ENCODE measurements around the gene RNASEL.

The RNASEL gene

DNA sequence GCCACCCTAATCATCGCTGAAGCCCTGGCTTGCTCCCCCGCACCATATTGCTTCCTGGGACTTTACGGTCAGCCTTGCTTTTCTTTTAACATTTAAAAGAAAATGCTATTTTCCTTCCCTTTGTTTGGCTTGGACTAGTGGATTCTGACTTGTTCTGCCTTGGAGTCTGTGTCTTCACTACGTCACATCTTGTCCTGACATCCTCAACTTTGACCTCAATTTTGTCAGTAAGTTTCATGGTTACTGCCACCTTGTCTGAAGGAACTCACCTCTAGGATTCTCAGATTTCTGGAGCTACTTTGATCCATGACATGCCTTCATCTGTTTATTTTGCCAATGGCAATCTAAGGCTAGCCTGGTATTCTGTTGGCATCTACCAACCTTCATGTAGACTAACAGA is 4.3 kb downstream of the RNASEL start:
- H3K27me3 ChIP-seq (ENCODE audit: control insufficient read depth in 1 of 2, insufficient read depth in 2 of 2, low read length in 2 of 2), result no peaks in the 10 kb centered on the region
- no peak overlapping the region for H3K4me3 ChIP-seq (ENCODE audit: low read length in 2 of 2)
- peaks cover 25% of the 10 kb centered on the region for H3K4me1 ChIP-seq (ENCODE audit: control insufficient read depth, insufficient read depth, low read length)
- H3K9ac ChIP-seq (ENCODE audit: low read length in 2 of 2), result no peak overlapping the region
- no peak overlapping the region for H3K27ac ChIP-seq (ENCODE audit: low read length)
- H3K36me3 ChIP-seq (ENCODE audit: control insufficient read depth in 2 of 2, insufficient read depth in 2 of 2, low read length in 2 of 2), result peaks cover 10 to 27% of the 10 kb centered on the region in 2 donors
- no peaks in the 10 kb centered on the region for H3K9me3 ChIP-seq (ENCODE audit: control insufficient read depth in 2 of 2, low read length in 2 of 2)

DNA sequence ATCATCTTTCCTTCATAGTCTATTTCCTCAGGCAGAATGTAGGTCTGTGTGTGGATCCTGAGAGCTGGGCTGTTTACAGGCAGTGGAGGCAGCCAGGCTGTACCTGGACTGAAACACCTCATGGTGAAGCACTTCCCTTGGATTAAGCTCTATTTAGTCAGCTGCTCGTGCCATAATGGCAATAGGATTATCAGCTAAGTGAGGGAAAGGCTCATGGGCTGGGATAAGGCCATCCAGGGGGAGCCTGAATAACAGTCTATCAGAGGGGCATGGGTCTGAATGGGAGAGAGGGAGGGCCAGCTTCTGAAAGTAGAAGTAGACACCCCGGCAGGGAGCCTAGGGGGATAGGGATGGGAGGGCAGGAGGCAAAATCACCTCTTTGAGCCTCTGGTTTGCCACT is 8.3 kb downstream of the RNASEL start:
- Histone ChIP-seq H3K27me3 (ENCODE audit: control insufficient read depth in 1 of 2, insufficient read depth in 2 of 2, low read length in 2 of 2) (no peaks in the 10 kb centered on the region), H3K27ac (ENCODE audit: low read length) (no peak overlapping the region), H3K4me1 (ENCODE audit: control insufficient read depth, insufficient read depth, low read length) (peaks cover 11% of the 10 kb centered on the region), H3K36me3 (ENCODE audit: control insufficient read depth in 2 of 2, insufficient read depth in 2 of 2, low read length in 2 of 2) (peaks cover 20 to 27% of the 10 kb centered on the region in 2 donors), H3K9me3 (ENCODE audit: control insufficient read depth in 2 of 2, low read length in 2 of 2) (no peaks in the 10 kb centered on the region), H3K9ac (ENCODE audit: low read length in 2 of 2) (no peak overlapping the region), H3K4me3 (ENCODE audit: low read length in 2 of 2) (no peak overlapping the region)

DNA sequence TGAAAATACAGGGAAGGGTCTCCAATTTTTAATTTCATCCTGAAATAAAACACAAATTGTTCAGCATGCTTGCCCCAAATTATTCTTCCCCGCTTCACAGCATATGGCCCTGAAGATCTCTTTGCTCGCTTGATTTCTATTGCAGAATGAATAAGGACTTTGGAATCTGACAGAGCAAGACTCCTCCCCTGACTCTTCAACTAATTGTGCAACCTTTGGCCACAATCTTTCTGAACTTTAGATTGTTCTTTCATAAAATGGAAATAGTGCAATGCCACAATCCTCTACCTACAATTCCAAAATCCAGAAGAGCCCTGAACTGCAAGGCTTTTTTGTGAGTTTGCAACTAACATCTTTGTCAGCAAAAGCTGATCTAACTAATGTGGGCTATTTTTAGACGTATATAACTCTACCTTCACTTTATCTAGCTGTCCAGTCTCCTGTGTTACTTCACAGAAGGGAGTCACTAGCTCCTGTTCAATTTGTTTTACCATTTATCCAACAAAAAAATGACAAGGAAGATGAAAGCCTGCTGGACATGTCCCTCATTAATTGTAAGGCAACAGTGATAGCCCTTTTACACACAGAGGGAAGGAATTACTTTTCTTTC is 13.4 kb downstream of the RNASEL start:
- H3K27ac ChIP-seq (ENCODE audit: low read length), result no peak overlapping the region
- H3K4me3 ChIP-seq (ENCODE audit: low read length in 2 of 2), result no peak overlapping the region
- no peaks in the 10 kb centered on the region for H3K9me3 ChIP-seq (ENCODE audit: control insufficient read depth in 2 of 2, low read length in 2 of 2)
- no peaks in the 10 kb centered on the region for H3K27me3 ChIP-seq (ENCODE audit: control insufficient read depth in 1 of 2, insufficient read depth in 2 of 2, low read length in 2 of 2)
- H3K9ac ChIP-seq (ENCODE audit: low read length in 2 of 2), result no peak overlapping the region
- H3K36me3 ChIP-seq (ENCODE audit: control insufficient read depth in 2 of 2, insufficient read depth in 2 of 2, low read length in 2 of 2), result peaks cover 20 to 39% of the 10 kb centered on the region in 2 donors
- no peaks in the 10 kb centered on the region for H3K4me1 ChIP-seq (ENCODE audit: control insufficient read depth, insufficient read depth, low read length)

DNA sequence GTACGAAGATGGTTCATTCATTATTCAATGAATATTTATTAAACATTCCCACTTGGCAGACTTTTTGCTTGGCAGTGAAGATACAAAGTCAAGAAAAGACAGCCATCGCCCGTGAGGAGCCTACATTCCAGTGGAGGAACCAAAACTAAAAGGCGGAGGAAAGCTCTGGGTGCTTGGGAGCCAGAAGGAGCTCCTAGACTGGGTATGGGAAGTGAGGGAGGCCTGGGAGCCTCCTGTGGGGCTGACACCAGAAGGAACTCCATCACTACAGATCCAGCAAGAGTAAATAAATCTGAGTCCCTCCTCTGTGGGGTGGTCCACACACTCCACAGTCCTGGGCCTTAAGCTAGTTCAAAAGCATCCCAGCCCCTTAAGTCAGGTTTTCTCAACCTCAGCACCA is 14.9 kb downstream of the RNASEL start:
- H3K9ac ChIP-seq (ENCODE audit: low read length in 2 of 2), result no peak overlapping the region
- no peaks in the 10 kb centered on the region for H3K9me3 ChIP-seq (ENCODE audit: control insufficient read depth in 2 of 2, low read length in 2 of 2)
- H3K4me3 ChIP-seq (ENCODE audit: low read length in 2 of 2), result no peak overlapping the region
- peaks cover 11 to 24% of the 10 kb centered on the region in 2 donors for H3K36me3 ChIP-seq (ENCODE audit: control insufficient read depth in 2 of 2, insufficient read depth in 2 of 2, low read length in 2 of 2)
- H3K4me1 ChIP-seq (ENCODE audit: control insufficient read depth, insufficient read depth, low read length), result no peaks in the 10 kb centered on the region
- H3K27ac ChIP-seq (ENCODE audit: low read length), result no peak overlapping the region
- no peaks in the 10 kb centered on the region for H3K27me3 ChIP-seq (ENCODE audit: control insufficient read depth in 1 of 2, insufficient read depth in 2 of 2, low read length in 2 of 2)

DNA sequence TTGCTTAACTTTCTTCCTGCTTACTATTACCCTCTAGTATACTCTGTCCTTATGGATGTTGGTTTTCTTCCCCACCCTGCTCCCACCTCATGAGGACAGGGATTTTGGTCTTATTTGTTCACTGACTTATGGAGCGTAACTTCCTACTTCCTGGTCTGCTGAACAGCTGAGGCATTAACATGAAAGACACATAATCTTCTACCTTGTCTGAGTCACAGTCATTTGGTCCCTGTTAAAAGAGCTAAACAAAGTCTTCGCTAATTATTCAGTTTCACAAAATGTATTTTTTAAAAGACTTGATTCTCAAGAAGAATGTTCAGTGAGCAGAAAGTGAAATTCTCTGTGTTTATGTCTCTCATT is 18.5 kb downstream of the RNASEL start:
- Histone ChIP-seq H3K4me1 (ENCODE audit: control insufficient read depth, insufficient read depth, low read length) (no peaks in the 10 kb centered on the region), H3K4me3 (ENCODE audit: low read length in 2 of 2) (no peak overlapping the region), H3K27me3 (ENCODE audit: control insufficient read depth in 1 of 2, insufficient read depth in 2 of 2, low read length in 2 of 2) (no peaks in the 10 kb centered on the region), H3K9me3 (ENCODE audit: control insufficient read depth in 2 of 2, low read length in 2 of 2) (no peaks in the 10 kb centered on the region), H3K36me3 (ENCODE audit: control insufficient read depth in 2 of 2, insufficient read depth in 2 of 2, low read length in 2 of 2) (peaks cover 11 to 18% of the 10 kb centered on the region in 2 donors), H3K27ac (ENCODE audit: low read length) (no peak overlapping the region), H3K9ac (ENCODE audit: low read length in 2 of 2) (no peak overlapping the region)

DNA sequence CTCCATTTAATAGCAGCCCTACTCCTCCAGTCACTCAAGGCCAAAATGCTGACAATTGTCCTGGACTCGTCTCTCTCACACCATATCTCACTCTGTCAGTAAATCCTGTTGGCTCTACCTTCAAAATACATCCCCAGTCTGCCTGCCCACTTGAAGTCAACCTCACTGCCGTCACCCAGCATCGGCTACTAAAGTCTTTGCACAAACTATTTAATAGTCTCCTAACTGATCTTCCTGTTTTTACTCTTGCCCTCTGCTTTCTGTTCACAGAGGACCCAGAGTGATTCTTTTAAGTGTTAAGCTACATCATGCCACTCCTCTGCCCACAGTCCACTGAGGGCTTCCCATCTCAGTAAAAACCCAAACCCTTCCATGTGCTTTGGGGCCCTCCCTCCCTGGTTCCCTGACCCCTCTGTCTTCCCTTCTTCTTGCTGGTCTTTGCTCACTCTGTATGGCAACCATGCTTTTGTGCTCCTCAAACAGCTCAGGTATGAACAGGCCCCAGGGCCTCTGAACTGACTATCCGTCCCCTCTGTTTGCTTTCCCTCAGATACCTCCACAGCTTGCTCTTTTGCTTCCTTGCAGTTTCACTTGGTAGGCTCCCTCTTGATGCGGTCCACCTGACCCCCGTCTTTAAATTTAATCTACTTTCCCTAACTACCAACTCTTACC is 19.0 kb downstream of the RNASEL start:
- Histone ChIP-seq H3K9me3 (ENCODE audit: control insufficient read depth in 2 of 2, low read length in 2 of 2) (no peaks in the 10 kb centered on the region), H3K9ac (ENCODE audit: low read length in 2 of 2) (no peak overlapping the region), H3K27me3 (ENCODE audit: control insufficient read depth in 1 of 2, insufficient read depth in 2 of 2, low read length in 2 of 2) (no peaks in the 10 kb centered on the region), H3K36me3 (ENCODE audit: control insufficient read depth in 2 of 2, insufficient read depth in 2 of 2, low read length in 2 of 2) (peaks cover 9 to 13% of the 10 kb centered on the region in 2 donors), H3K27ac (ENCODE audit: low read length) (no peak overlapping the region), H3K4me1 (ENCODE audit: control insufficient read depth, insufficient read depth, low read length) (no peaks in the 10 kb centered on the region), H3K4me3 (ENCODE audit: low read length in 2 of 2) (no peak overlapping the region)

DNA sequence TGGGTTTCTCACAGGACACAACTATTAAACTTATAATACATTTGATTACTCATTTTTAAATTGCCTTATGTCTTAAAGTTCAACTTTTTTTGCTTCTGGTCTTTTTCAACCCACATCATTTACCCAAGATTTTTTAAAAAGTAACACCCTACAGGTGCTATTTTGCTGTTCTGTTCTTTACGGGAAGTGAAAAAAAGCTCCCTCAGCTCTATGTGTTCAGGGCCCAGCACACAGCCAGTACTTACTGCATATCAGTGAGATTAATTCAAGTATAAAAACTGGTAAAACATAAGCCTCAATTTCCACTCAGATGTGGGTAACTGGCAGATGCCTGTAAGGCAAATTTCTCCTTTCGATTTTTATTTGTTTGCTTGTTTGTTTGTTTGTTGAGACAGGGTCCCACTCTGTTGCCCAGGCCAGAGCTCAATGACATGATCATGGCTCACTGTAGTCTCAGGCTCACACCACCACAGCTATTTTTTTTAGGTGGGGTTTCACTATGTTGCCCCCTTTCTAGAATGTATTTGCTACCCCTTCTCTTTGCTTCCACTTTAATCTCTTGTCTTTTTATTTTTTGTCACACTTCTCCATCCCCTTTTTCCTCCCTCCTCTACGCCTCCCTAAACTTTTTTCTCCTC is 20.3 kb downstream of the RNASEL start:
- Histone ChIP-seq H3K27ac (ENCODE audit: low read length) (no peak overlapping the region), H3K36me3 (ENCODE audit: control insufficient read depth in 2 of 2, insufficient read depth in 2 of 2, low read length in 2 of 2) (peaks cover 0 to 3% of the 10 kb centered on the region in 2 donors), H3K4me1 (ENCODE audit: control insufficient read depth, insufficient read depth, low read length) (no peaks in the 10 kb centered on the region), H3K4me3 (ENCODE audit: low read length in 2 of 2) (no peak overlapping the region), H3K27me3 (ENCODE audit: control insufficient read depth in 1 of 2, insufficient read depth in 2 of 2, low read length in 2 of 2) (no peaks in the 10 kb centered on the region), H3K9ac (ENCODE audit: low read length in 2 of 2) (no peak overlapping the region), H3K9me3 (ENCODE audit: control insufficient read depth in 2 of 2, low read length in 2 of 2) (no peaks in the 10 kb centered on the region)

DNA sequence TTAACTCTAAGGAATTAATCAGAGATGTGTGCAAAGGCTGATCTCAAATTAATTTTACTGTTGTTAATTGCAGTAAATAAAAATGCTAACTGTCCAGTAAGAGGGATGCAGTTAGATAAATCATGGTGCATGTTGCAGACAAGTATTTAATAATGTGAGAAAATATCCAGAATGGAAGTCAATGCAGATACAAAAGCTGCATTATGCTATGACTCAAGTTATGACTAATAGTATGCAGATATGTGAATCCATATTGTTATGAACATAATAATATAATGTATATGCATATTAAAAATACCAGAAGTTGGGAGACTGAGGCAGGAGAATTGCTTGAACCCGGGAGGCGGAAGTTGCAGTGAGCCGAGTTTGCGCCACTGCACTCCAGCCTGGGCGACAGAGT is 21.4 kb downstream of the RNASEL start:
- peaks cover 0 to 2% of the 10 kb centered on the region in 2 donors for H3K36me3 ChIP-seq (ENCODE audit: control insufficient read depth in 2 of 2, insufficient read depth in 2 of 2, low read length in 2 of 2)
- no peak overlapping the region for H3K4me3 ChIP-seq (ENCODE audit: low read length in 2 of 2)
- no peaks in the 10 kb centered on the region for H3K27me3 ChIP-seq (ENCODE audit: control insufficient read depth in 1 of 2, insufficient read depth in 2 of 2, low read length in 2 of 2)
- H3K9me3 ChIP-seq (ENCODE audit: control insufficient read depth in 2 of 2, low read length in 2 of 2), result no peaks in the 10 kb centered on the region
- H3K27ac ChIP-seq (ENCODE audit: low read length), result no peak overlapping the region
- no peaks in the 10 kb centered on the region for H3K4me1 ChIP-seq (ENCODE audit: control insufficient read depth, insufficient read depth, low read length)
- H3K9ac ChIP-seq (ENCODE audit: low read length in 2 of 2), result no peak overlapping the region

DNA sequence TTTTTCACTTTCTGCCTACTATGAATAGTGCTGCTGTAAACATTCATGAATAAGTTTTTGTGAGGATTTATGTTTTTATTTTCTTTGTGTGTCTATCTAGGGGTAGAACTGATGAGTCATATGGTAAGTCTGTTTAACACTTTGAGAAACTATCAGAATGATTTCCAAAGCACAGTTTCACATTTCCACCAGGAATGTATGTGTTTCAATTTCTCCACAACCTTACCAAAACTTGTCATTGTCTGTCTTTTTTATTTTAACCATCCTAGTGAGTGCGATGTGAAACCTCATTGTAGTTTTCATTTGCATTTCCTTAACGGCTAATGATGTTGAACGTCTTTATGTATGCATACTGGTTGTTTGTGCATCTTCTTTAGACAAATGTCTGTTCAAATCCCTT is 23.5 kb downstream of the RNASEL start:
- Histone ChIP-seq H3K27me3 (ENCODE audit: control insufficient read depth in 1 of 2, insufficient read depth in 2 of 2, low read length in 2 of 2) (no peaks in the 10 kb centered on the region), H3K27ac (ENCODE audit: low read length) (no peak overlapping the region), H3K9ac (ENCODE audit: low read length in 2 of 2) (no peak overlapping the region), H3K4me3 (ENCODE audit: low read length in 2 of 2) (no peak overlapping the region), H3K9me3 (ENCODE audit: control insufficient read depth in 2 of 2, low read length in 2 of 2) (no peaks in the 10 kb centered on the region), H3K36me3 (ENCODE audit: control insufficient read depth in 2 of 2, insufficient read depth in 2 of 2, low read length in 2 of 2) (no peaks in the 10 kb centered on the region), H3K4me1 (ENCODE audit: control insufficient read depth, insufficient read depth, low read length) (no peaks in the 10 kb centered on the region)

DNA sequence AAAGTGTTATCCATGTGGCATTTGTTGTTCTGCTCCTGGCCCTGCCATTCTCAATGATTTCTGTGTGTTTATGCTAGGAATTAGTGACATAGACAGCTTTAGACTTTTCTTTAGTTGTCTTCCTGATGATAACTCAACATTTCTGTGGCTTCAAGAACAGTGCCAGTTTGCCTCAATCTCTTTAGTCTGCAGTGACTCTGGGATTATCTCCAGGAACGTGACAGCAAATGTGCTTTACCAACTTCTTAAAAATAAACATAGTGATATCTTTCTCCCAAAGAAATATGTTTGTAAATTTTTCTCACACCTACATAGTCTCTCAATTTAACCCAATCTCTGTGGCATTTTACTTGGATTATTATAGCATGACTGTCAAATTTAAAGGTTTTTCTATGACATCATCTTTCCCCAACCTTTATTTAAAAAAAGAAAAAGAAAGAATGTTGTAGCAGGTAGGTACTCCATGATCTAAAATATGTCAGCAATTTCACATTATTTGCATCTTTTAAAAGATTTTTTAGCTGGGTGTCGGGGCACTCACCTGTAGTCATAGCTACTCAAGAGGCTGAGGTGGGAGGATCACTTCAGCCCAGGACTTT is 24.6 kb downstream of the RNASEL start:
- no peaks in the 10 kb centered on the region for H3K9me3 ChIP-seq (ENCODE audit: control insufficient read depth in 2 of 2, low read length in 2 of 2)
- no peak overlapping the region for H3K4me3 ChIP-seq (ENCODE audit: low read length in 2 of 2)
- no peak overlapping the region for H3K27ac ChIP-seq (ENCODE audit: low read length)
- H3K9ac ChIP-seq (ENCODE audit: low read length in 2 of 2), result no peak overlapping the region
- H3K27me3 ChIP-seq (ENCODE audit: control insufficient read depth in 1 of 2, insufficient read depth in 2 of 2, low read length in 2 of 2), result no peaks in the 10 kb centered on the region
- H3K36me3 ChIP-seq (ENCODE audit: control insufficient read depth in 2 of 2, insufficient read depth in 2 of 2, low read length in 2 of 2), result no peaks in the 10 kb centered on the region
- no peaks in the 10 kb centered on the region for H3K4me1 ChIP-seq (ENCODE audit: control insufficient read depth, insufficient read depth, low read length)

DNA sequence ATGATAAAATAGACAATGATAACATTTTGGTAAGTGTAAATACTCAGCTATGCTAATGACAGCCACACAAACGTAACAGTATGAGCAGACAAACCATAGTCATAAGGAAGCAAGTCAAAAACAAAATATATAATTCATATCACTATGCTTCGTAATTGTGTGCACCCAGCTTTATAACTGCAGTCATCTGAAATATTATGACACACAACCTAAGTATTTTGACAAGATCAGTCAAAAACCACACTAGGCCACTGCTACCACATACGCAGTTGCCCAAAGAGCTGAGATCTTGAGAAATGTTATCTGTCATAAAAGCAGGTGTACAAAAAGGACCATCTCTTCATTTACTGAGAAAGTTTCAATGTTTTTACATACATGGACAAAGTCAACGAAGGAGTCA is 26.0 kb downstream of the RNASEL start:
- Histone ChIP-seq H3K9me3 (ENCODE audit: control insufficient read depth in 2 of 2, low read length in 2 of 2) (no peaks in the 10 kb centered on the region), H3K27me3 (ENCODE audit: control insufficient read depth in 1 of 2, insufficient read depth in 2 of 2, low read length in 2 of 2) (no peaks in the 10 kb centered on the region), H3K36me3 (ENCODE audit: control insufficient read depth in 2 of 2, insufficient read depth in 2 of 2, low read length in 2 of 2) (no peaks in the 10 kb centered on the region), H3K4me3 (ENCODE audit: low read length in 2 of 2) (no peak overlapping the region), H3K4me1 (ENCODE audit: control insufficient read depth, insufficient read depth, low read length) (no peaks in the 10 kb centered on the region), H3K9ac (ENCODE audit: low read length in 2 of 2) (no peak overlapping the region), H3K27ac (ENCODE audit: low read length) (no peak overlapping the region)

All from stomach smooth muscle (tissue), 2 donors.